KG1 (cell line): ENCODE data around the gene KCNJ11.
"Not testable (repeated sequence)": the region's sequence is repeated elsewhere in the genome, so short reads cannot be mapped to it uniquely, and the experiment has no call there.

Experiments used
- DNase-seq: peaks from one replicate; lab custom pipeline; 2025; lab: John Stamatoyannopoulos, UW

Gene KCNJ11

GRCh38 chr11:17388609-17389210, at the start of gene KCNJ11:
Gene KCNJ11 (minus strand): TSS chr11:17388659. CDS start chr11:17388091, 568 bp downstream.
- DNase-seq, result no peak

GRCh38 chr11:17437366-17437765, 48.9 kb upstream of the KCNJ11 start:
- DNase-seq, result no peak

DNA sequence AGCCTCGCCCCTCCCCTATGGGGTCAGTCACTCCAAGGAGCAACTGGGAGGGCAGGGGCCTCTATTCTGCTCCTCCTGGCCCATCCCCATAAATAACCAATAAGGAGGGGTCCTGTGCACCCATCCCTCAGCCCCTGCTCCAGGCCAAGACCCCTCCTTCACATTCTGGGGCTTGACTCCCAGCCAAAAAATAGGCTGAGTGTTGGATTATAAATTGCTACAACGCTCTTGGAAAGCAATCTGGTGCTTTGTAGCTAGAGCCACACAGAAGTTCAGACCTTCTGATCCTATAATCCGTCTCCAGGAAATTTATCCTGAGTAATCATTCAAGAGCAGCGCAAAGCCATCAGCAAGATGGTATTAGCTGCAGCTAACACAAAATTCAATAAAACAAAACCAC, 45.6 kb upstream of the KCNJ11 start:
- DNase-seq, result no peak

DNA sequence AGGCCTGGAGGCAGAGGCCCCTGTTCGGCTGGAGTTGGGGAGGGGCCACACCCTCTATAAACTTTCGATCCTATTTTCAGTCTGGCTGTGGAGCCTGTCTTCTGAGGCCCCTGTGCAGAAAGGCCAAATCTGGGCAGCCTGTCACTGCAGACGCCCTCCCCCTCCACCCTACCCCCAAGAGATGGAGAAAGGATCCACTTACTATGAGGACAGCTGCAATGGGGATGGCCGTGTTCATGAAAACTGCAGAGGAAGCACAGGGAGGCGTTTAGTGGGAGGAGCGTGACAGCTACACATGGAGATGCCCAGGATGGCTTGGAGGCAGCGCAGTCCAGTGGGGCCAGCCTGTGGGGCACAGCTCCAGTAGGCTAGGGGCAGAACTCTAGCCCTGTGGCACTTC, 43.5 kb upstream of the KCNJ11 start:
- DNase-seq, result no peak

- DNase-seq, result no peak
Observed at GRCh38 chr11:17431139-17431538, 42.7 kb upstream of the KCNJ11 start.

DNA sequence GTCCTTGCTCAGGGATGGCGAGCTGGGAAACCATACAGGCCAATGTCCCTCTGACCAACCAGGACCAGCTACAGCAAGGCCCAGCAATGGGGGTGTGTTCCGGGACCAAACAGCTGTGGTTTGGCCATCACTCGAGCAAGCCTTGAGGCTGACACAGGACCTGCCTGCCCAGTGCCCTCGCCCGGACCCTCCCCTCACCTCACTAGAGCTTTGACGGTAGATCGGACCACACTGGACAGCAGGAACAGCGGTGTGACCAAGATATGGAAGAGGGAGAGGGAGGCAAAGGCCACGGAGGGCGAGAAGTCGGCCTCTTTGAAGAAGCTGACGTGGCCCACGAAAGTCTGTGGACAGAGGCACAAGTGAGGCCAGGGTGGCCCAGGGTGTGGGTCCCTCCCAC, 42.2 kb upstream of the KCNJ11 start:
- DNase-seq, result no peak

DNA sequence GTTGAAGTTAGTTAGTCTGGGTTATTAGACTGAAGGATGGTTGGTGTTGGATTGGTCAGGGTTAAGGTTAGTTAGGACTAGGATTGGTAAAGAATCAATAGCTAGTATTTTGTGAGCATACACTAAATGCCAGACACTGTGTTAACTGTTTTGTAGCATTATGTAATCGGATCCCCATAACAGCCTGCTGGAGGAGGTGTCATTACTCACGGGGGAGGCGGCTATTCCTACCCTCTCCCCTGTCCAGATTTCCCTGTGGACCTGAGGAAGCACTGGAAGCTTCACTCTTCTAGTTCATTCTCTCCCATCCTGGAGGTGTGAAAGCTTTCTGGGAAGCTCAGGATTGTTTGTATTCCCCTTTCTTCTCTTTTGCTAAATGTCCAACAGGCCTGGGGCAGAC, 40.5 kb upstream of the KCNJ11 start:
- no peak for DNase-seq

DNA sequence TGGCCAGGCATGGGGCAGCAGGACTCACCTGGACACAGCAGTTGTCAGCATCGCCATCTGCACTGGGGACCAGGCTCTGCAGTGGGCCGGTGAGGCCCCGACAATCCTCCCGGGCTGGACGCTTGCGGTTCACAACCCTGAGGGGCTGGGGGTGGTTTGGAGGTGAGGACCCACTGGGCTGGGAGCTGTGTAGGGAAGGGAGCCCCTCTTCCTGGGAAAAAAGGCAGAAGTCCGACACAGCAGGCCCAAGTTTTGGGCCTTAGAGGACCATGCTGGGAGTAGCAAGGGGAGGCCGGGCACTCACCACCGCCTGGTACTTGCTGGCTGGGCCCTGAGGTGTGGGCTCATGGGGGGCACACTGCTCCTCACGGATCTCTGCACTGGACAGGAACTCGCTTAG, 39.8 kb upstream of the KCNJ11 start:
- DNase-seq, result no peak

DNA sequence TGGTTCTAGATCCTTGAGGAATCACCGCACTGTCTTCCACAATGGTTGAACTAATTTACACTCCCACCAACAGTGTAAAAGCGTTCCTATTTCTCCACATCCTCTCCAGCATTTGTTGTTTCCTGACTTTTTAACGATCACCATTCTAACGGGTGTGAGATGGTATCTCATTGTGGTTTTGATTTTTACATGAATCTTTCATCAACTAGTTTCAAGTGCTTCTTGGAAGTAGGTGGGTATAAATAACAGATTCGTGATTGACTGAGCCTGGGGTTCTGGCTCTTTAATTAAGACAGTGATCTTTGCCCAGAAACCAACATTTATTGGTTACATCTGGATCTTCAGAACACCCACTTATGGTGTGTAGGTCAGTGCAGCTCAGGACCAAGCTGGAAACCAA, 37.8 kb upstream of the KCNJ11 start:
- DNase-seq, result not testable (repeated sequence)

- DNase-seq, result no peak
Observed at GRCh38 chr11:17423533-17424310, 35.3 kb upstream of the KCNJ11 start.

DNA sequence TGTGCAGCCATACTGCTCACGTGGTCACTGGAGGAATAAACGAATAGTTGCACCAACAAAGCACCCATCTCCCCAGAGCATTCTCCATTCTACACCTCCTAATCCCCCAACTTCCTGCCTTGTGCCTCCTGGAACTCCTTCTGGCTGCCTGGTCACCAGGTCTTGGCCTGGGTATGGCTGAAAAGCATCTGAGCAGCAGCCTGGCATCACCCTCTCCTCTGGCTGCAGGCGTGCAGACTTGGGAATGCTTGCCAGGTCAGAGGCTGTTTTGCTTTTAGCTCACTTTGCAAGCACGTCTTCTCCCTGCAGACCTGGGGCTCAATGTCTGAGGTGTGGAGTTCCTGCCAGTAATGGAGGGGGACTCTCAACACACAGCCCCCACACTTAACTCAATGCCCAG, 33.3 kb upstream of the KCNJ11 start:
- DNase-seq, result no peak

GRCh38 chr11:17418444-17419081, 30.1 kb upstream of the KCNJ11 start:
- DNase-seq, result no peak

- no peak for DNase-seq
Observed at GRCh38 chr11:17416492-17416891, 28.0 kb upstream of the KCNJ11 start.

- no peak for DNase-seq
Observed at GRCh38 chr11:17415523-17416104, 27.2 kb upstream of the KCNJ11 start.

- no peak for DNase-seq
Observed at GRCh38 chr11:17414992-17415391, 26.5 kb upstream of the KCNJ11 start.

DNA sequence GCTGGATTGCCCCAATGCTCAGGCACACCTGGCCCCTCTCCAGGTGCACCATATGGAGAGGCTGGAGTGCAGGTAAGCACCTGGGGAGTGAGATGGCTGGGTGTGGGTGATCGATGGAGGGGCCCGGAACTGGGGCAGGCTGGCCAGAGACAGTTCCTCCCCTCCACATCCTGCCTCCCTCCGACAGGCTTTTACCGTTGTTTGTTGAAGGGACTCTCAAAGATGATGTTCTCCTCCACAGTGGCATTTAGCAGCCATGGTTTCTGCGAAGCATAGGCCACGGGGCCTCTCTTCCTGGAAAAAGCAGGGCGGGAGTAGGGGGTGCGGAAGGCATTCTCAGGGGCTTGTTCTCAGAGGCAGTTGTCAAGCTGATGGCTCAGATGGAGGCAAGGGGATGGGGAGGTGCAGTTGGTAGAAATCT, 25.9 kb upstream of the KCNJ11 start:
- DNase-seq, result no peak

DNA sequence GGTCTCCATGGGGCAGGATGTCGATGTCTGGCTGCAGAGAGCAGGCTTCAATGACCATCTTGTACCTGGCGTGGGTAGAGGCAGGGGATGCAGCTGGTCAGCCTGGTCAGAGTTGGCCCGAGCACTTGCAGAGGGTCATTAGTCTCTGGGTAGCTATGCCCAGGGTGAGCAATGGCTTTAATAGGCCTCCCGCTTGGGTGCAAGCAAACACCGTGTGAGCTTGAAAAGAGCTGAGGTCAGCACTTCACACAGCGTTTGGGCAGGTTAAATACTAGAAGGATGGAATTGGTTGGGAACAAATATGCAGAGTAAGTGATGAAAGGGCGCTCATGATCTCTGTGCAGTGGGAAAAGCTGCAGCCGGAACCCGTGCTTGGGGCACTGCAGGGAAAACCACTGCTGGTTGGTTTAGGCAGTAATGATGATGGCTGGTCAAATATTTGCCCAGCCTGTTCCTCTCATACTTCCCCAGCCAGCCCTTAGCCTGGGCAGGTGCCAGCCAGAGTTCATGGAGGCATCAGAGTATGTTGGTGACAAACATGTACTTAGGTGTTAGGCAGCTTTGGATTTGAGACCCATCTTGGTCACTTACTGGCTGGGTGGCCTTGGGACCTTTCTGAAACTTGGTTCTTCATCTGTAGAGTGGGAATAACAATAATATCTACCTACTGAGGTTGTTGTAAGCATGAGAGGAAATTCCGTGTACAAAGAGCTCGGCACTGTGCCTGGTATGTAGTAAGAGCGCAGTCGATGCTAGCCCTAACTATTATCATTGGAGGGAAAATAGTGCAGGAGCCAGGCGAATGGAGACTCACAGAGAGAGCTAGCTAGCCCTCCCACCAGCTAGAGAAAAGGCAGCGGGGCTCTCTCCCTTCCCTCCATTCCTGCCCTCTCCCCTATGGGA, 25.2 kb upstream of the KCNJ11 start:
- no peak for DNase-seq

DNA sequence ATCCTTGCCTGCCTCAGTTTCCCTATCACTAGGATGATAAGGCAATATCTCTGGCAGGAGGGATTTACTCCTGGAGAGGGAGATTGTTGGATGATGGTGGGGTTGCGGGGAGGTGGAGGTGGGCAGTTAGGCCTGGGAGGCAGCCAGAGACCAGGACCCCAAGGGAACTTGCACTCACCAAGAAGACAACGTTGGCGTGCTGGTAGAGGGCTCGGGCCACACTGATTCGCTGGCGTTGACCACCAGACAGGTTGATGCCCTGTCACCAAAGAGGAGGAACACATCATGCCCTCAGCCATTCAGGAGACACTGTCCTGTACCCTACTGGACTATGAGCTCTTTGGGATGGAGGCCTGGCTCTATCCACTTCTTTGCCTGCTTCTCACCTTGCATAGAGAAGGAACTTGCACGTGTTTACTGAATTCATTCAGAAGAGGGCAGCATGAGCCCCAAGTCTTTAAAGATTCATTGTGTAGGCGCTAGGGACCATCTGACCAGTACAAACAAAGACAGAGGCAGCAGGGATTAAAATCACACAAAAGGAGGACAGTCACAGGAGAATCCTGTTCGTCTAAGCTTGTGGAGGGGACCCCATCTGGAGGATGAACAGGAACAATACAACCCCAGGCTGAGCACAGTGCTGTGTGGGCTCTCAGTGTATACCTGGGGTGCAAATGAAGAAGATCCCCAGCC, 24.2 kb upstream of the KCNJ11 start:
- no peak for DNase-seq

DNA sequence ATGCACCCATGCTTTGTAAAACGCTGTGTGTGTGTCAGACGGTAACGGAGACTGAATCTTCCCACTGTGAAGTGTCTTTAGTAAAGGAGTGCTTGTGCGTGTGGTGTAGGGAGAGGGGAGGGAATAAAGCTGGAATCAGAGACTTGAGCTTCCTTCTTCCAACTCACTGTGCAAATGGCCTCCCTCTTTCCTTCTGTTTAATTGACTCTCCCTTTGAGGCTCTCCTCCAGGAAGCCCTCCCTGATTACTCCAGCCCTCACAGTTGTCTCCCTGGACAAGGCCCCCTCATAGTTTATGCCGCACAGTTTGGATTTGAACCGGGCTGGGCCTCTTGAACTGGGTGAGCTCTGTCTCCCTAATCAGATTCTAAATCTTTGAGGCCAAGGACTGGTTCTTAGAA, 23.0 kb upstream of the KCNJ11 start:
- no peak for DNase-seq

GRCh38 chr11:17410606-17411379, 22.3 kb upstream of the KCNJ11 start:
- no peak for DNase-seq
